GM12864 (cell line): Measurements from ENCODE around the gene SYTL2.

Experiments
- DNase-seq: peaks from one replicate; pipeline ENCODE4 v3.0.0-alpha.2; 2011; ENCODE audit warnings: low read depth
- H3K4me3 ChIP-seq: 2 replicates; pipeline ENCODE4 v1.5.1; 2011; ENCODE audit warnings: mild to moderate bottlenecking, low read depth, low read length, control low read depth
- CTCF ChIP-seq: IDR thresholded peaks from 2 replicates; pipeline ENCODE4 v1.5.1; 2011; ENCODE audit warnings: low read depth, mild to moderate bottlenecking, moderate library complexity, low read length, control low read depth, inconsistent platforms; ENCODE audit errors: missing control alignments

Gene SYTL2

GRCh38 chr11:85732965-85733364, 78.0 kb downstream of the SYTL2 start:
- DNase-seq, result no peak
- TF ChIP-seq CTCF, result no peak
- no peak overlapping the region for H3K4me3 ChIP-seq

- H3K4me3 ChIP-seq, result no peak overlapping the region
- TF ChIP-seq CTCF, result no peak
- DNase-seq, result no peak
Measured at GRCh38 chr11:85726381-85726780, 84.6 kb downstream of the SYTL2 start.

GRCh38 chr11:85725510-85726258, 85.3 kb downstream of the SYTL2 start:
- TF ChIP-seq CTCF, result no peak
- H3K4me3 ChIP-seq, result no peak overlapping the region
- DNase-seq, result no peak

- no peak for TF ChIP-seq CTCF
- DNase-seq, result no peak
Measured at GRCh38 chr11:85724748-85725465, 86.0 kb downstream of the SYTL2 start.

GRCh38 chr11:85723088-85723487, 87.9 kb downstream of the SYTL2 start:
- no peak for TF ChIP-seq CTCF
- DNase-seq, result no peak
- no peak overlapping the region for H3K4me3 ChIP-seq

More at GRCh38 chr11:85724748-85725465, 86.0 kb downstream of the SYTL2 start:
- H3K4me3 ChIP-seq, result no peak overlapping the region

- no peak for DNase-seq
- no peak for TF ChIP-seq CTCF
- no peak overlapping the region for H3K4me3 ChIP-seq
Measured at GRCh38 chr11:85721191-85721590, 89.8 kb downstream of the SYTL2 start.
